ENCODE measurements around the gene LHCGR.

Gene LHCGR

GRCh38 chr2:48727560-48727959 lies 28.0 kb downstream of the LHCGR start:
- Histone ChIP-seq H3K27ac (ENCODE audit: extremely low read depth, low read depth, low read length) (no peak overlapping the region), H3K4me1 (ENCODE audit: control insufficient read depth, insufficient read depth, low read length) (peaks cover 23% of the 10 kb centered on the region), H3K36me3 (ENCODE audit: control insufficient read depth in 2 of 2, insufficient read depth in 1 of 2, low read length in 2 of 2) (no peaks in the 10 kb centered on the region), H3K9me3 (ENCODE audit: control insufficient read depth, insufficient read depth, low read depth, low read length) (no peaks in the 10 kb centered on the region), H3K4me3 (ENCODE audit: low read depth, low read length) (no peak overlapping the region)
- TF ChIP-seq ZNF654 (tag by site-specific recombination; IDR thresholded peaks at IDR 0.05; ENCODE audit: low read depth) (no peak), ZNF148 (tag by site-specific recombination; IDR thresholded peaks at IDR 0.05; ENCODE audit: borderline replicate concordance) (no peak), ZNF677 (tag by site-specific recombination; IDR thresholded peaks at IDR 0.05) (no peak), ZNF670 (tag by site-specific recombination; IDR thresholded peaks at IDR 0.05; ENCODE audit: low read depth) (no peak), KLF9 (tag by site-specific recombination; IDR thresholded peaks at IDR 0.05; ENCODE audit: low read depth) (no peak), ZNF37A (tag by site-specific recombination; IDR thresholded peaks at IDR 0.05) (no peak), ZFP69B (tag by site-specific recombination; IDR thresholded peaks at IDR 0.05) (no peak), ZNF184 (tag by site-specific recombination; IDR thresholded peaks at IDR 0.05) (no peak), ZBTB8A (tag by site-specific recombination; IDR thresholded peaks at IDR 0.05) (no peak)
- POLR2A ChIA-PET: no interaction called here
- CTCF ChIA-PET: interaction anchor here (0.6 to 0.7 kb wide), 2 partner anchors 614 to 1805 kb away, joined by 6 to 7 read pairs; no protein-coding TSS in a partner anchor

GRCh38 chr2:48725696-48726494 lies 29.6 kb downstream of the LHCGR start:
- Histone ChIP-seq H3K36me3 (ENCODE audit: control insufficient read depth in 2 of 2, insufficient read depth in 1 of 2, low read length in 2 of 2) (no peaks in the 10 kb centered on the region), H3K27ac (ENCODE audit: extremely low read depth, low read depth, low read length) (no peak overlapping the region), H3K4me1 (ENCODE audit: control insufficient read depth, insufficient read depth, low read length) (peaks cover 10% of the 10 kb centered on the region), H3K9me3 (ENCODE audit: control insufficient read depth, insufficient read depth, low read depth, low read length) (no peaks in the 10 kb centered on the region), H3K4me3 (ENCODE audit: low read depth, low read length) (no peak overlapping the region)
- CTCF ChIA-PET: interaction anchor here (1.2 kb wide), 1 partner anchor 10 kb away, joined by 3 read pairs; no protein-coding TSS in a partner anchor
- POLR2A ChIA-PET: no interaction called here
- no peak for TF ChIP-seq ZNF324 (tag by site-specific recombination; IDR thresholded peaks at IDR 0.05)
- TF ChIP-seq ZNF514 (tag by site-specific recombination; IDR thresholded peaks at IDR 0.05): no peak
- no peak for TF ChIP-seq ZNF394 (tag by site-specific recombination; IDR thresholded peaks at IDR 0.05; ENCODE audit: borderline replicate concordance)
- no peak for TF ChIP-seq ZNF560 (tag by site-specific recombination; IDR thresholded peaks at IDR 0.05; ENCODE audit: borderline replicate concordance)
- TF ChIP-seq IKZF3 (tag by site-specific recombination; IDR thresholded peaks at IDR 0.05): no peak
- TF ChIP-seq SP7 (tag by site-specific recombination; IDR thresholded peaks at IDR 0.05): no peak
- no peak for TF ChIP-seq ZNF785 (tag by site-specific recombination; IDR thresholded peaks at IDR 0.05)
- TF ChIP-seq ZNF121 (tag by site-specific recombination; IDR thresholded peaks at IDR 0.05): no peak
- TF ChIP-seq ZNF155 (tag by site-specific recombination; IDR thresholded peaks at IDR 0.05): no peak
- no peak for TF ChIP-seq ZNF529 (tag by site-specific recombination; IDR thresholded peaks at IDR 0.05; ENCODE audit: insufficient replicate concordance)
- TF ChIP-seq KLF16 (tag by site-specific recombination; IDR thresholded peaks at IDR 0.05): no peak
- TF ChIP-seq ZNF16 (tag by site-specific recombination; IDR thresholded peaks at IDR 0.05; ENCODE audit: low read depth): no peak
- no peak for TF ChIP-seq PBX3 (CRISPR knock-in tag; IDR thresholded peaks at IDR 0.05)
- TF ChIP-seq ZNF114 (tag by site-specific recombination; IDR thresholded peaks at IDR 0.05): no peak
- no peak for TF ChIP-seq BCL11B (tag by site-specific recombination; IDR thresholded peaks at IDR 0.05; ENCODE audit: low read depth)

All from HEK293 (cell line).